ENCODE results near the gene SLC2A8.
A peak's percentile ranks its signal among the peaks of the same experiment; 100 is the strongest.

The SLC2A8 gene

GRCh38 chr9:127444283-127444920 is 47.4 kb downstream of the SLC2A8 start:
- DNase-seq: peak; percentile 25

- peak; percentile 48 for DNase-seq
These were observed 48.2 kb downstream of the SLC2A8 start for GRCh38 chr9:127444921-127445850.

DNA sequence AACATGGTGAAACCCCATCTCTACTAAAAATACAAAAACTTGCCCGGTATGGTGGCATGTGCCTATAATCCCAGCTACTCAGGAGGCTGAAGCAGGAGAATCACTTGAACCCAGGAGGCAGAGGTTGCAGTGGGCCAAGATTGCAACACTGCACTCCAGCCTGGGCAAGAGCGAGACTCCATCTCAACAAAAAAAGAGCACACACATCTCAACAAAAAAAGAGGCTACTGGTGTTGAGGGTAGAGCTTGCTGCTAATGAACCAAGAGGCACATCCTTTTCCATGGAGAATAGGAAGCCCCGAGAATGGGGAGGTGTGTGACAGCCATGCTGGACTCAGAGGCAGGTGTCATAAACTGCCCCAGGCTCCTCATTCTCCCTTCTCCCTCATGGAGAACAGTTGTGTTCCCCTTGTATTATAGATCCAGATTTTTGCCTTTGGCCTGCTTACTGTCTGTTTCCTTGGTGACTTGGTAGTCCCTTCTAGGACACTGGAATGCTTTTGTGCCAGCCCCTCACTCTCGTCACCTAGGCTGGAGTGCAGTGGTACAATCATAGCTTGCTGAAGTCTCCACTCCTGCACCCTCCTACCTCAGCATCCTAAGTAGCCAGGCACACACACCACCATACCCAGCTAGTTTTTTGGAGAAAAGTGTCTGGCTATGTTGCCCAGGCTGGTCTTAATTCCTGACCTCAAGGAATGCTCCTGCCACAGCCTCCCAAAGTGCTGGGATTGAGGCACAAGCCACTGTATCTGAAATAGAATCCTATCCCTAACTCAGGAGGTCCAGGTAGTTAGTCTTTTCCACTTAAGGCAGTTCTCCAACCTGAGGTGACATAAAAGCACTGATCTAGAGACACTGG is 49.1 kb downstream of the SLC2A8 start:
- peak; percentile 58 for DNase-seq

DNA sequence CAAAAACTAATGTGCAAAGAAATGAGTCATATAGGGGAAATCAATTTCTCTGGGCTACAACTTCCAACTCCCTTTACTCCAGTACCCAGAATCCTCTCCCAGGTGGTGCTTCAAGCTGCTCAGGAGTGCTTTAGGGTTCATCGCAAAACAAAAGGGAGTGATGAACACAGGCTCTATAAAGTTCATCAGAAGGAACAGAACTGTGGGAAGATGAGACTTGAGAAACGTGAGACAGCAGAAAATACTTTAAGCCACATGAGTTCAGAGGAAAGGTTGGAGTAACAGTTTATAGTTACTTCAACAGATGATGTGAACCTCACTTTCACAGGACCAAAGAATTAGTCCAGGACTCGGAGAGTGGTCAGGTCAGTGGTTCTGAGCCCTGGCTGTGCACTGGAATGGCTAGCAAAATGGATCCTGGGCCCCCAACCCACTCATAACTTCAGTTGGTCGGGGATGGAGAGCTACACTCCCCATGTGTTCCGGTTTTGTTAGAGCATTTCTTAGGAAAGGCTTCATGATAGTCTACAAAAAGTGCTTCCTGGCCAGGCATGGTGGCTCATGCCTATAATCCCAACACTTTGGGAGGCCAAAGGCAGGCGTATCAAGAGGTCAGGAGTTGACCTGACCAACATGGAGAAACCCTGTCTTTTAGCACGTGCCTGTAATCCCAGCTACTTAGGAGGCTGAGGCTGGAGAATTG is 49.9 kb downstream of the SLC2A8 start:
- peak; percentile 43 for DNase-seq

GRCh38 chr9:127447416-127448111 is 50.6 kb downstream of the SLC2A8 start:
- no peak for DNase-seq

DNA sequence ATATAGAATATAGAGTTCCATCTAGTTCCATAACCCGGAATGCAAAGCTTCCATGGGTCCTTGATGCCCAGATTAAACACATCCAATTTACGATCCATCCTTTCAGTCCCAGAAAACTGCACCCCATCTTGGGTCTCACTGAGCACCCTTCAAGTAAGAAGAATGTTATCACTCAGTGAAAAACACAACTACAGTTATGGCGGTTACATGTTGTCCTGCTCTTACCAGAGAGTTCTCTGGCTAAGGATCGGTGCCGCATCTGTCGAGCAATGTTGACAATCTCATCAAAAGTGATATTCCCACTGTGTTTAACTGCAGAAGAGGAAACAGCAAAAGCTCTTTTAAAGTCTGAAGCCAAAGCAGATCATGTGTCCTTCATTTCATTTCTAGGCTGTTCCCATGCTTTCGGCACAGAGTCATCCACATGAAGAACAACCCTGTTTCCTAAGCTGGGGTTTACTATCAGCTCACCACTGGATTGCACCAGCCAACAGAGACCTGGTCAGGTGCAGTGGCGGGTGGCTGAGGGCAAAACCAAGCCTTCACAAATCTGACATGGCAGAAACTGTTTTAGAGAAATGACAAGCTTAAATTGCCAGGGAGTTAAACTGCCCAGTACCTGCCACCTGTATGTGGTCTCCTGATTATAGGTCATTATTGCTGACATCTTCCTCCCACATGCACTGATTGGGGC is 51.3 kb downstream of the SLC2A8 start:
- DNase-seq: peak; percentile 32

DNA sequence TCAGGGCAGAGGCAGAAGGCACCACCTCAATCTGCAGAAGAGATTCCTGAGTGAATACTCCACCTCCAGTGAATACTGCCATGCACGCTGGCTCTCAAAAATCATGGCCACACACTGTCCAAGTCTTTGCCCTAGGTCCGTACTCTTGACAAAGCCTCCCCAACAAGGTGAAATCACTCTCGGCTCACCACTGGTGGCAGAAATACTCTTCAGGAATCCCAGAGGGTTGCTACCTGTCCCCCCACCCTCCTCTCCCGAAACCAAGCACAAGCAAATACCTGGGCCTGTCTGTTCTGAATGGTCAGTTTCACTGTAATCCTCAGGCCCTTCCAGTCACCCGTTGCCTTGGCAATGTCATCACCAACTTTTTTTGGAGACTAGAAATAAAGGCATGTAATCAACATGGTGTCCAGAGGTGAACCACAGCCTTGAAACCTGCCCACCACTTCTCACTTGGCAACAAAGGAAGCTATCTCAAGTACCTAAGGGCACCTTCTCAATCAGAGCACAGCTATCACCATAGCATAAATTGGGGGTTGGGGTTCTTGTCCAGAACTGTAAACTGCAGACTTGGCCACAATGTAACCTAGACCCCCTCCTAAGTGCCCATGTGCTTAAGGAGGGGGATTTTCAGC is 52.5 kb downstream of the SLC2A8 start:
- DNase-seq: peak; percentile 41

- DNase-seq: peak; percentile 60
These were observed 53.3 kb downstream of the SLC2A8 start for GRCh38 chr9:127450243-127450760.

GRCh38 chr9:127450830-127451607 is 54.0 kb downstream of the SLC2A8 start, which contains the start of the genes LRSAM1 and RPL12:
TSS of gene LRSAM1 (plus strand) at chr9:127451510. CDS start at chr9:127454528, 3,018 bp downstream.
TSS of gene RPL12 (minus strand) at chr9:127451406. CDS start at chr9:127451317, 89 bp downstream.
- peak; percentile 97 for DNase-seq

DNA sequence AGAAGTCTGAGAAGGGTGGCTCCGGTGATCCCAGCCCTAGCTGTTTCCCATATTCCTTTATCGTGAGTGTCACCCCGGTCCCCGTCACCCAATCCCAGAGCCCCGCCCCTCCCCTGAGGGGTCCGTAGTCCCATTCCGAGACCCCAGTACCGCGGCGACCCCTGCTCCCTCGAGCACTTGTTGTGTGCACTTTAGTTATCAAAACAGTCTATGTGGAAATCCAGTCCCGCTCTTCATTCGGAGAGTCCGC is 54.6 kb downstream of the SLC2A8 start:
- no peak for DNase-seq

- DNase-seq: peak; percentile 86
These were observed 55.1 kb downstream of the SLC2A8 start for GRCh38 chr9:127451858-127452656.

DNA sequence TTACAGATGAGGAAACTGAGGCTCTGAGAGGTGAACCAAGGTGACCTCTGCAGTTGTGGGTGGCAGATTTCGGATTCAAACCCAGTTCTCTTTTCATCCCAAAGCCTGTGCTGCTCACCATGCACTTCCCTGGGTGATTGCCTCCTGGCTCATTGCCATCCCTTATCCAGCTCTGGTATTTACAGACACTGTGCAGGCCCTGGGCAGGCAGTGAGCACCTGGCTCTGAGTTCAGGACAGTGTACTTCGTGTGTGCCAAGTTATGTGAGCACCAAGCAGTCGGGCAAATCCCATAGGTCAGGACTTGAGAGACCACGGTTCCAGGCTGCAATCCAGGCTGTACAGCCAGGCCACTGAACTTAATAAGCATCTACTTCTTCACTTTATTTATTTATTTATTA is 55.7 kb downstream of the SLC2A8 start:
- DNase-seq: peak; percentile 69

DNA sequence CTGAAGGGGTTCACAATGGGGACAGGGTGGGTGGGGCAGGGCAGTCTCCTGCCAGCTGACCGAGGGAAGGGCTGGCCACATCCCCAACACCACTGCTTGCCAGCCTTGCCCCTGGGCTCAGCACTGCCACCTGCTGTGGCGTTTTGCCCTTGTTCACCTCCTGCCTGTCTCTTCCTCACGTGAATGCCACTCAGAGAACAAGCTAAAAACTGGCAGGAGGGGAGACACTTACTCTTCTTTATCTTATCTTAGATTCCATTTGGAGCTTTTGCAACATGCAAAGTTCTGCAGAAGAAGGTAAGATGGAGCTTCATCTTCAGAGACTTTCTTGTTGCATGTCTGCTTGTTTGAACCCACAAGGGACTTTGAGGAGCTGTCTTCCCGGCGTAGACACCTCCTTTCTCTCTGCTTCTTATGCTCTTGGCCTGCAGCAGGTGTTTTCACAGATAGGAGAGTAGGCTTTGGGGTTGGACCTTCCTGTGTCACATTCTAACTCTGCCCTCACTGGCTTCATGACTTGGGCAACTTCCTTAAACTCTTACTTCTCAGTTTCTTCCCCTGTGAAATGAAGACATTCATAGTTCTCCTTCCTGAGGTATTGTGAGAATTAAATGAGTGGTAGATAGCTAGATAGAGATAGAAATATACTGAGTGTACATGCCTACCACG is 58.5 kb downstream of the SLC2A8 start:
- DNase-seq: peak; percentile 95

- no peak for DNase-seq
These were observed 60.4 kb downstream of the SLC2A8 start for GRCh38 chr9:127457191-127457878.

All from hematopoietic multipotent progenitor cell treated with erythropoietin and hydrocortisone succinate and interleukin-3 and kit ligand, for 6 days (in vitro differentiated cells).